ENCODE results near the gene PCDHA3. TPM values are rescaled to one million over a fixed set of nuclear protein-coding genes. Genes with fewer than 3 reads are reported as not detected.
"Not testable (repeated sequence)": the region's sequence is repeated elsewhere in the genome, so short reads cannot be mapped to it uniquely, and the experiment has no call there.

The PCDHA3 gene
- total RNA-seq, 8 experiments from 2014 or later: 0.63 to 5.8 (median 1.6) TPM; not detected in 1

DNA sequence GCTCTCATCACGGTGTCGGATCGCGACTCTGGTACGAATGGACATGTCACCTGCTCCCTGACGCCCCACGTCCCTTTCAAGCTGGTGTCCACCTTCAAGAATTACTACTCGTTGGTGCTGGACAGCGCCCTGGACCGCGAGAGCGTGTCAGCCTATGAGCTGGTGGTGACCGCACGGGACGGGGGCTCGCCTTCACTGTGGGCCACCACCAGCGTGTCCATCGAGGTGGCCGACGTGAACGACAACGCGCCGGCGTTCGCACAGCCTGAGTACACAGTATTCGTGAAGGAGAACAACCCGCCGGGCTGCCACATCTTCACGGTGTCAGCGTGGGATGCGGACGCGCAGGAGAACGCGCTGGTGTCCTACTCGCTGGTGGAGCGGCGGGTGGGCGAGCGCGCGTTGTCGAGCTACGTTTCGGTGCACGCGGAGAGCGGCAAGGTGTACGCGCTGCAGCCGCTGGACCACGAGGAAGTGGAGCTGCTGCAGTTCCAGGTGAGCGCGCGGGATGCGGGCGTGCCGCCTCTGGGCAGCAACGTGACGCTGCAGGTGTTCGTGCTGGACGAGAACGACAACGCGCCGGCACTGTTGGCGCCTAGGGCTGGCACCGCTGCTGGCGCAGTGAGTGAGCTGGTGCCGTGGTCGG, 4.7 kb upstream of the PCDHA3 start:
- H3K4me3 ChIP-seq; in situ Hi-C loops (cut with MboI; ENCODE audit: low pct_unique_long_range_greater_than_20kb in 2 of 9, low sequenced_read_pairs in 9 of 9, unreplicated experiment in 9 of 9); H3K4me1 ChIP-seq (replicated peaks in 1 of 2); ATAC-seq (replicated peaks in 6 of 8); H3K27ac ChIP-seq: not testable (repeated sequence)
- WGBS, 10 experiments: 0 to 100% (median 91%) methylated on average over 1 to 33 of the region's 72 CpGs; no CpG with 5 or more reads in 2 of the 10 experiments

DNA sequence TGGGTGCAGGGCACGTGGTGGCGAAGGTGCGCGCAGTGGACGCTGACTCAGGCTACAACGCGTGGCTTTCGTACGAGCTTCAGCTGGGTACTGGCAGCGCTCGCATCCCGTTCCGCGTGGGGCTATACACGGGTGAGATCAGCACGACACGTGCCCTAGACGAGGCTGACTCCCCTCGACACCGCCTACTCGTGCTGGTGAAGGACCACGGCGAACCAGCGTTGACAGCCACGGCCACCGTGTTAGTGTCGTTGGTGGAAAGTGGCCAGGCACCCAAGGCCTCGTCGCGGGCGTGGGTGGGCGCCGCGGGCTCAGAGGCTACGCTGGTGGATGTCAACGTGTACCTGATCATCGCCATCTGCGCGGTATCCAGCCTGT, 4.2 kb upstream of the PCDHA3 start:
- Histone ChIP-seq H3K4me3 (no peak overlapping the region), H3K27ac (no peak overlapping the region)

DNA sequence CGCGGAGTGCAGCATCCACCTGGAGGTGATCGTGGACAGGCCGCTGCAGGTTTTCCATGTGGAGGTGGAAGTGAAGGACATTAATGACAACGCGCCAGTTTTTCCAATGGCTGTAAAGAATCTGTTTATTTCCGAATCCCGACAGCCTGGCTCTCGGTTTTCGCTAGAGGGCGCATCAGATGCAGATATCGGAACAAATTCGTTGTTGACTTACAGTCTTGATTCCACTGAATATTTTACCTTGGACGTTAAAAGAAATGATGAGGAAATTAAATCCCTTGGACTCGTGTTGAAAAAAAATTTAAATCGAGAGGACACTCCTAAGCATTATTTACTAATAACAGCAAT, 611 bp downstream of the PCDHA3 start:
- Histone ChIP-seq H3K4me3 (no peak overlapping the region), H3K27ac (no peak overlapping the region), H3K4me1 (replicated peaks in 1 of 2) (no peaks in the 10 kb centered on the region)
- 10 to 100% (median 88%) methylated on average over 1 to 16 of the region's 16 CpGs for WGBS, 10 experiments
- in situ Hi-C loops (cut with MboI; ENCODE audit: low pct_unique_long_range_greater_than_20kb in 2 of 9, low sequenced_read_pairs in 9 of 9, unreplicated experiment in 9 of 9): loop anchor here in 1 of 9 experiments (25.0 kb wide), 2 partner anchors 236 to 761 kb away; no protein-coding TSS in a partner anchor
- peak in 1 of 8 experiments; percentile 64 for ATAC-seq (replicated peaks in 6 of 8)

More for the DNA sequence above, 4.2 kb upstream of the PCDHA3 start:
- in situ Hi-C loops (cut with MboI; ENCODE audit: low pct_unique_long_range_greater_than_20kb in 2 of 9, low sequenced_read_pairs in 9 of 9, unreplicated experiment in 9 of 9): no loop called here
- ATAC-seq (replicated peaks in 6 of 8): no peak
- WGBS, 10 experiments: 96 to 98% (median 96%) methylated on average over 5 to 35 of the region's 39 CpGs; no CpG with 5 or more reads in 6 of the 10 experiments
- no peaks in the 10 kb centered on the region for H3K4me1 ChIP-seq (replicated peaks in 1 of 2)

- not testable (repeated sequence) for H3K4me1 ChIP-seq (replicated peaks in 1 of 2)
Measured at GRCh38 chr5:140802381-140802780, 1.5 kb downstream of the PCDHA3 start.

DNA sequence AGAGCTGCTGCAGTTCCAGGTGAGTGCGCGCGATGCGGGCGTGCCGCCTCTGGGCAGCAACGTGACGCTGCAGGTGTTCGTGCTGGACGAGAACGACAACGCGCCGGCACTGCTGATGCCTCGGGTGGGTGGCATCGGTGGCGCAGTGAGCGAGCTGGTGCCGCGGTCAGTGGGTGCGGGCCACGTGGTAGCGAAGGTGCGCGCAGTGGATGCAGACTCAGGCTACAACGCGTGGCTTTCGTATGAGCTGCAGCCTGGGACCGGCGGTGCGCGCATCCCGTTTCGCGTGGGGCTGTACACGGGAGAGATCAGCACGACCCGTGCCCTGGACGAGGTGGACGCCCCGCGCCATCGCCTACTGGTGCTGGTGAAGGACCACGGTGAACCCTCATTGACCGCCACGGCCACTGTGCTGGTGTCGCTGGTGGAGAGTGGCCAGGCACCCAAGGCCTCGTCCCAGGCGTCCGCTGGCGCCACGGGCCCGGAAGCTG, 2.0 kb downstream of the PCDHA3 start:
- Histone ChIP-seq H3K4me1 (replicated peaks in 1 of 2) (no peaks in the 10 kb centered on the region), H3K4me3 (no peak overlapping the region), H3K27ac (no peak overlapping the region)
- ATAC-seq (replicated peaks in 6 of 8): no peak
- 93 to 100% (median 97%) methylated on average over 4 to 35 of the region's 53 CpGs; no CpG with 5 or more reads in 6 of the 10 experiments for WGBS, 10 experiments
- in situ Hi-C loops (cut with MboI; ENCODE audit: low pct_unique_long_range_greater_than_20kb in 2 of 9, low sequenced_read_pairs in 9 of 9, unreplicated experiment in 9 of 9): loop anchor here in 1 of 9 experiments (25.0 kb wide), 2 partner anchors 234 to 759 kb away; no protein-coding TSS in a partner anchor

More at GRCh38 chr5:140802381-140802780, 1.5 kb downstream of the PCDHA3 start:
- ATAC-seq (replicated peaks in 6 of 8); H3K27ac ChIP-seq; H3K4me3 ChIP-seq: not testable (repeated sequence)
- WGBS, 10 experiments: 63 to 99% (median 90%) methylated on average over 2 to 37 of the region's 45 CpGs; no CpG with 5 or more reads in 5 of the 10 experiments
- in situ Hi-C loops (cut with MboI; ENCODE audit: low pct_unique_long_range_greater_than_20kb in 2 of 9, low sequenced_read_pairs in 9 of 9, unreplicated experiment in 9 of 9): loop anchor here in 1 of 9 experiments (25.0 kb wide), 2 partner anchors 235 to 760 kb away; no protein-coding TSS in a partner anchor

DNA sequence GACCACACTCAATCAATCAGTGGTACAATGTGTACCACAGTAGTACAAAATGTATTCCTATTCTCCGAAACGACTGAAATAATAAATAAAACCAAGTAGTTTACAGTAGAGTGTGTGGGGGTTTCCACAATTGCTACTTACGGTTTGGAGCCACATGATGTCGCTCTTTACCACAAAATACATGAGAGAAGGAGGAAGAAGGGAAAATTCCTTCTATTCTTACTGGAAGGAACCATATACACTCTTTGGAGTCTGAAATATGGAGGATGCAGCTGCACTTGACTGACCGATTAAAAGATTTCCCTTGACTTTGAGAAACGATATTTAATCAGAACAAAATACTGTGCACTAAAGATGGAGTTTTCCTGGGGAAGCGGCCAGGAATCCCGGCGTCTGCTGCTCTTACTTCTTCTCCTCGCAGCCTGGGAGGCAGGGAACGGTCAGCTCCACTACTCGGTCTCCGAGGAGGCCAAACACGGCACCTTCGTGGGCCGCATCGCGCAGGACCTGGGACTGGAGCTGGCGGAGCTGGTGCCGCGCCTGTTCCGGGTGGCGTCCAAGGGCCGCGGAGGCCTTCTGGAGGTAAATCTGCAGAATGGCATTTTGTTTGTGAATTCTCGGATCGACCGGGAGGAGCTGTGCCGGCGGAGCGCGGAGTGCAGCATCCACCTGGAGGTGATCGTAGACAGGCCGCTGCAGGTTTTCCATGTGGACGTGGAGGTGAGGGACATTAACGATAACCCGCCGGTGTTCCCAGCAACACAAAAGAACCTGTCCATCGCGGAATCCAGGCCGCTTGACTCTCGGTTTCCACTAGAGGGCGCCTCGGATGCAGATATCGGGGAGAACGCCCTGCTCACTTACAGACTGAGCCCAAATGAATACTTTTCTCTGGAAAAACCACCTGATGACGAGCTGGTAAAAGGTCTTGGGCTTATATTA, 6.2 kb downstream of the PCDHA3 start, which contains the start of gene PCDHA4:
PCDHA4 (plus strand) TSS at position 235 of the 942 bp plus-strand sequence.
- 0 to 74% (median 29%) methylated on average over 2 to 29 of the region's 47 CpGs; no CpG with 5 or more reads in 1 of the 10 experiments for WGBS, 10 experiments
- ATAC-seq (replicated peaks in 6 of 8): peak in 7 of 8 experiments; percentile 71 to 98 (median 88)
- peak within 1 kb of the TSS; percentile 85 to 89 for H3K27ac ChIP-seq
- in situ Hi-C loops (cut with MboI; ENCODE audit: low pct_unique_long_range_greater_than_20kb in 2 of 9, low sequenced_read_pairs in 9 of 9, unreplicated experiment in 9 of 9): loop anchor here in 2 of 9 experiments (5.0 to 25.0 kb wide), 3 partner anchors 230 to 755 kb away; no protein-coding TSS in a partner anchor
- no peaks in the 10 kb centered on the region for H3K4me1 ChIP-seq (replicated peaks in 1 of 2)
- H3K4me3 ChIP-seq: peak within 1 kb of the TSS; percentile 50 to 88 (median 76)

DNA sequence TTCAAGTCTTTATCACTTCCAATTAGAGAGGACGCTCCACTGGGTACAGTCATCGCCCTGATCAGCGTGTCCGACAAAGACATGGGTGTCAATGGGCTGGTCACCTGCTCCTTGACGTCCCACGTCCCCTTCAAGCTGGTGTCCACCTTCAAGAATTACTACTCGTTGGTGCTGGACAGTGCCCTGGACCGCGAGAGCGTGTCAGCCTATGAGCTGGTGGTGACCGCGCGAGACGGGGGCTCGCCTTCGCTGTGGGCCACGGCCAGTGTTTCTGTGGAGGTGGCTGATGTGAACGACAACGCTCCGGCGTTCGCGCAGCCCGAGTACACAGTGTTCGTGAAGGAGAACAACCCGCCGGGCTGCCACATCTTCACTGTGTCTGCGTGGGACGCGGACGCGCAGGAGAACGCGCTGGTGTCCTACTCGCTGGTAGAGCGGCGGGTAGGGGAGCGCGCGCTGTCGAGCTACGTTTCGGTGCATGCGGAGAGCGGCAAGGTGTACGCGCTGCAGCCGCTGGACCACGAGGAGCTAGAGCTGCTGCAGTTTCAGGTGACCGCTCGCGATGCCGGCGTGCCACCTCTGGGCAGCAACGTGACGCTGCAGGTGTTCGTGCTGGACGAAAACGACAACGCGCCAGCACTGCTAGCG, 7.5 kb downstream of the PCDHA3 start:
- 20 to 95% (median 65%) methylated on average over 1 to 13 of the region's 62 CpGs; no CpG with 5 or more reads in 5 of the 10 experiments for WGBS, 10 experiments
- H3K27ac ChIP-seq; ATAC-seq (replicated peaks in 6 of 8); H3K4me1 ChIP-seq (replicated peaks in 1 of 2): not testable (repeated sequence)
- peak overlapping the region; percentile 37 to 76 (median 50) for H3K4me3 ChIP-seq
- in situ Hi-C loops (cut with MboI; ENCODE audit: low pct_unique_long_range_greater_than_20kb in 2 of 9, low sequenced_read_pairs in 9 of 9, unreplicated experiment in 9 of 9): loop anchor here in 2 of 9 experiments (5.0 to 25.0 kb wide), 3 partner anchors 229 to 754 kb away; no protein-coding TSS in a partner anchor

DNA sequence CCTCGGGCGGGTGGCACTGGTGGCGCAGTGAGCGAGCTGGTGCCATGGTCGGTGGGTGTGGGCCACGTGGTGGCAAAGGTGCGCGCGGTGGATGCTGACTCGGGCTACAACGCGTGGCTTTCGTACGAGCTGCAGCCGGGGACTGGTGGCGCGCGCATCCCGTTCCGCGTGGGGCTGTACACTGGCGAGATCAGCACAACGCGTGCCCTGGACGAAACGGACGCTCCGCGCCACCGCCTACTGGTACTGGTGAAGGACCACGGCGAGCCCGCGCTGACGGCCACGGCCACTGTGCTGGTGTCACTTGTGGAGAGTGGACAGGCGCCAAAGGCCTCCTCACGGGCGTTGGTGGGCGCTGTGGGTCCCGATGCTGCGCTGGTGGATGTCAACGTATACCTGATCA, 8.0 kb downstream of the PCDHA3 start:
- Histone ChIP-seq H3K4me3 (peak overlapping the region in 1 of 5 donors; percentile 30), H3K27ac (no peak overlapping the region), H3K4me1 (replicated peaks in 1 of 2) (no peaks in the 10 kb centered on the region)
- 40 to 100% (median 93%) methylated on average over 1 to 23 of the region's 43 CpGs; no CpG with 5 or more reads in 5 of the 10 experiments for WGBS, 10 experiments
- in situ Hi-C loops (cut with MboI; ENCODE audit: low pct_unique_long_range_greater_than_20kb in 2 of 9, low sequenced_read_pairs in 9 of 9, unreplicated experiment in 9 of 9): loop anchor here in 2 of 9 experiments (5.0 to 25.0 kb wide), 3 partner anchors 228 to 753 kb away; no protein-coding TSS in a partner anchor
- no peak for ATAC-seq (replicated peaks in 6 of 8)

DNA sequence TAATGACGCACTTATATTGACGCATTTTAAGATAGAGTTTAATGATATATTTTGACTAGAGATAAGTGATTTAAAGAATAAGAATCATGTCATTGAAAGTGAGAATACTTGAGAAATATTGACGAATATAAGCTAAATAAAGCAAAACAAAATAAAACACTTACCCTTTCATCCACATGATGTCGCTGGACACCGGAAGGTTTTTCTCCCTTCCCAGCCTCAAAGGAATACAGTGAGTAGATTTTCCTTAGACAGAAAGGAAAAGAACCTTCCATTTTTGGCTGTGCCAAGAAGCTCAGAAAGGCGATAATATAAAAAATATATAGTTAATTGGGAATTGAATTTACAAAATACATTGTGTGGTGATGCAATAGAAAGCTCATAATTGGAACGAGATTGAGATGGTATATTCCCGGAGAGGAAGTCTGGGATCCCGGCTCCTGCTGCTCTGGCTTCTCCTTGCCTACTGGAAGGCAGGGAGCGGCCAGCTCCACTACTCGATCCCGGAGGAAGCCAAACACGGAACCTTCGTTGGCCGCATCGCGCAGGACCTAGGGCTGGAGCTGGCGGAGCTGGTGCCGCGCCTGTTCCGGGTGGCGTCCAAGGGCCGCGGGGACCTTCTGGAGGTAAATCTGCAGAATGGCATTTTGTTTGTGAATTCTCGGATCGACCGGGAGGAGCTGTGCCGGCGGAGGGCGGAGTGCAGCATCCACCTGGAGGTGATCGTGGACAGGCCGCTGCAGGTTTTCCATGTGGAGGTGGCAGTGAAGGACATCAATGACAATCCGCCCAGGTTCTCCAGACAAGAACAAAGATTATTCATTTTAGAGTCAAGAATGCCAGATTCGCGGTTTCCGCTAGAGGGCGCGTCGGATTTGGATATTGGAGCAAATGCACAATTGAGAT, 20.8 kb downstream of the PCDHA3 start, which contains the start of gene PCDHA5:
PCDHA5 (plus strand) TSS at position 239 of the 906 bp plus-strand sequence.
- peak in 1 of 8 experiments; percentile 59 for ATAC-seq (replicated peaks in 6 of 8)

DNA sequence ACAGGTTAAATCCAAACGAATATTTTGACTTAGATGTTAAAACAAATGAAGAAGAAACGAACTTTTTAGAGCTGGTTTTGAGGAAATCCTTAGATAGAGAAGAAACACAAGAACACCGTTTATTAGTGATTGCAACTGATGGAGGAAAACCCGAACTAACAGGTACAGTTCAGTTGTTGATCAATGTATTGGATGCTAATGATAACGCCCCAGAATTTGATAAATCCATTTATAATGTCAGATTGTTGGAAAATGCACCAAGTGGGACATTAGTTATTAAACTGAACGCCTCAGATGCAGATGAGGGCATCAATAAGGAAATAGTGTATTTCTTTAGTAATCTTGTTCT, 21.4 kb downstream of the PCDHA3 start:
- Histone ChIP-seq H3K27ac (no peak overlapping the region), H3K4me1 (replicated peaks in 1 of 2) (no peaks in the 10 kb centered on the region), H3K4me3 (peak overlapping the region in 1 of 5 donors; percentile 43)
- no peak for ATAC-seq (replicated peaks in 6 of 8)
- WGBS, 10 experiments: 7 to 100% (median 75%) methylated on average over 1 to 6 of the region's 6 CpGs
- in situ Hi-C loops (cut with MboI; ENCODE audit: low pct_unique_long_range_greater_than_20kb in 2 of 9, low sequenced_read_pairs in 9 of 9, unreplicated experiment in 9 of 9): loop anchor here in 1 of 9 experiments (25.0 kb wide), 2 partner anchors 215 to 740 kb away; no protein-coding TSS in a partner anchor

More for the DNA sequence above, 20.8 kb downstream of the PCDHA3 start, which contains the start of gene PCDHA5:
- H3K4me3 ChIP-seq: peak within 1 kb of the TSS in 1 of 5 donors; percentile 43
- WGBS, 10 experiments: 9 to 95% (median 74%) methylated on average over 10 to 28 of the region's 39 CpGs
- H3K27ac ChIP-seq: no peak within 1 kb of the TSS
- in situ Hi-C loops (cut with MboI; ENCODE audit: low pct_unique_long_range_greater_than_20kb in 2 of 9, low sequenced_read_pairs in 9 of 9, unreplicated experiment in 9 of 9): loop anchor here in 1 of 9 experiments (25.0 kb wide), 2 partner anchors 216 to 741 kb away; no protein-coding TSS in a partner anchor
- H3K4me1 ChIP-seq (replicated peaks in 1 of 2): no peaks in the 10 kb centered on the region

DNA sequence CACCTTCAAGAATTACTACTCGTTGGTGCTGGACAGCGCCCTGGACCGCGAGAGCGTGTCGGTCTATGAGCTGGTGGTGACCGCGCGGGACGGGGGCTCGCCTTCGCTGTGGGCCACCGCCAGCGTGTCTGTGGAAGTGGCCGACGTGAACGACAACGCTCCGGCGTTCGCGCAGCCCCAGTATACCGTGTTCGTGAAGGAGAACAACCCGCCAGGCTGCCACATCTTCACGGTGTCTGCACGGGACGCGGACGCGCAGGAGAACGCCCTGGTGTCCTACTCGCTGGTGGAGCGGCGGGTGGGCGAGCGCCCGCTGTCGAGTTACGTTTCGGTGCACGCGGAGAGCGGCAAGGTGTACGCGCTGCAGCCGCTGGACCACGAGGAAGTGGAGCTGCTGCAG, 22.1 kb downstream of the PCDHA3 start:
- in situ Hi-C loops (cut with MboI; ENCODE audit: low pct_unique_long_range_greater_than_20kb in 2 of 9, low sequenced_read_pairs in 9 of 9, unreplicated experiment in 9 of 9): loop anchor here in 1 of 9 experiments (25.0 kb wide), 2 partner anchors 214 to 739 kb away; no protein-coding TSS in a partner anchor
- H3K4me3 ChIP-seq; H3K4me1 ChIP-seq (replicated peaks in 1 of 2); H3K27ac ChIP-seq; ATAC-seq (replicated peaks in 6 of 8): not testable (repeated sequence)
- 53 to 100% (median 96%) methylated on average over 1 to 23 of the region's 48 CpGs; no CpG with 5 or more reads in 3 of the 10 experiments for WGBS, 10 experiments

Data from motor neuron (in vitro differentiated cells).